PC-3 (cell line): ENCODE results near the gene PLA2G2E. TPM values are rescaled to one million over a fixed set of nuclear protein-coding genes. Genes with fewer than 3 reads are reported as not detected.

ENCODE experiments used
- ATAC-seq: fragments of 200-7000 bp; cut with Tn5 transposase; 2 replicates; pipeline ENCODE4 v1.9.1; 2020; ENCODE audit warnings: mild to moderate bottlenecking, moderate library complexity
- BruUV-seq: library from RNA; stranded (reverse); fragments of 400-500 nt; replicated peaks from 2 replicates; lab custom pipeline; 2021; lab: Mats Ljungman, UMichigan
- CTCF ChIA-PET: fragments of 300-600 bp; sonication (Branson Sonifier 250); formaldehyde crosslinking; loops from one replicate; lab custom pipeline; 2022; ENCODE audit warnings: antibody characterized with exemption; lab: Charles Lee
- POLR2A ChIA-PET: fragments of 300-600 bp; sonication (Branson Sonifier 250); formaldehyde crosslinking; loops from one replicate; lab custom pipeline; 2022; ENCODE audit warnings: antibody characterized with exemption; ENCODE audit not compliant: unreplicated experiment; lab: Charles Lee
- DNase-seq: peaks from one replicate; pipeline ENCODE4 v3.0.0-alpha.2; 2015
- H2AFZ ChIP-seq: fragments of 300-600 bp; sonication (generic); 2 replicates; pipeline ENCODE4 v1.6.0; 2016; ENCODE audit warnings: antibody characterized with exemption, low read length
- H3F3A ChIP-seq: fragments of 300-600 bp; sonication (generic); one replicate; pipeline ENCODE4 v1.6.0; 2017; ENCODE audit warnings: antibody characterized with exemption, low read length, control low read depth, mild to moderate bottlenecking; ENCODE audit not compliant: unreplicated experiment
- H3K27ac ChIP-seq: fragments of 300-600 bp; sonication (generic); 2 replicates; pipeline ENCODE4 v1.5.1; 2016; ENCODE audit warnings: mild to moderate bottlenecking, low read length
- H3K27me3 ChIP-seq: fragments of 300-600 bp; sonication (generic); 2 replicates; pipeline ENCODE4 v1.6.1; 2016; ENCODE audit warnings: low read length, mixed read lengths
- H3K36me3 ChIP-seq: fragments of 300-600 bp; sonication (generic); 2 replicates; pipeline ENCODE4 v1.6.1; 2016; ENCODE audit warnings: low read depth, mixed run types, low read length, mixed read lengths
- H3K4me1 ChIP-seq: fragments of 300-600 bp; sonication (generic); 2 replicates; pipeline ENCODE4 v1.5.1; 2016; ENCODE audit warnings: low read length; ENCODE audit not compliant: insufficient read depth
- H3K4me2 ChIP-seq: fragments of 300-600 bp; sonication (generic); 2 replicates; pipeline ENCODE4 v1.6.0; 2016; ENCODE audit warnings: low read length
- H3K4me3 ChIP-seq: fragments of 300-600 bp; sonication (generic); 2 replicates; pipeline ENCODE4 v1.5.1; 2016; ENCODE audit warnings: mild to moderate bottlenecking, low read length, mixed read lengths
- H3K79me2 ChIP-seq: fragments of 300-600 bp; sonication (generic); 2 replicates; pipeline ENCODE4 v1.6.1; 2017; ENCODE audit warnings: low read length, mixed read lengths
- H3K9ac ChIP-seq: fragments of 300-600 bp; sonication (generic); 2 replicates; pipeline ENCODE4 v1.6.0; 2016; ENCODE audit warnings: mild to moderate bottlenecking, low read length
- H3K9me2 ChIP-seq: fragments of 300-600 bp; sonication (generic); replicated peaks from 2 replicates; pipeline ENCODE4 v1.6.1; 2016; ENCODE audit warnings: mixed run types, low read length, mixed read lengths
- H3K9me3 ChIP-seq: fragments of 300-600 bp; sonication (generic); 2 replicates; pipeline ENCODE4 v1.6.1; 2016; ENCODE audit warnings: low read length, mixed read lengths
- H4K20me1 ChIP-seq: fragments of 300-600 bp; sonication (generic); 2 replicates; pipeline ENCODE4 v1.6.1; 2016; ENCODE audit warnings: low read length, mixed read lengths
- CTCF ChIP-seq: fragments of 300-600 bp; sonication (generic); conservative IDR thresholded peaks from 2 replicates; pipeline ENCODE4 v1.5.1; 2017; ENCODE audit warnings: antibody characterized with exemption, low read depth, mild to moderate bottlenecking, low read length
- EZH2 ChIP-seq: fragments of 300-600 bp; sonication (generic); IDR thresholded peaks from one replicate; pipeline ENCODE4 v1.6.1; 2017; ENCODE audit warnings: antibody characterized with exemption, mild to moderate bottlenecking, low read length; ENCODE audit not compliant: unreplicated experiment
- EZH2phosphoT487 ChIP-seq: fragments of 300-600 bp; sonication (generic); IDR thresholded peaks from 2 replicates; pipeline ENCODE4 v1.6.1; 2018; ENCODE audit warnings: mild to moderate bottlenecking, antibody characterized with exemption, low read length, borderline replicate concordance
- intact Hi-C: fragments of 100-400 bp; cut with micrococcal nuclease; formaldehyde crosslinking; loops from 2 replicates; pipeline ENCODE4 v1.9.0; 2023
- total RNA-seq: library from RNA; depleted of rRNA; stranded (reverse); fragments of >200 nt; gene quantifications from 2 replicates; pipeline ENCODE4 v1.2.3, GENCODE V29; 2014

PLA2G2E gene
- total RNA-seq, 1 experiment from 2014 or later = not detected

GRCh38 chr1:19926296-19927129 lies 3.1 kb upstream of the PLA2G2E start:
- 0 out of 2 replicates have a peak, but pooled peaks cover 3% of the 10 kb centered on the region for H3K9me3 ChIP-seq
- intact Hi-C loops = no loop called here
- CTCF ChIA-PET = interaction anchor here (0.7 kb wide), 1 partner anchor 9 kb away, joined by 3 read pairs; no protein-coding TSS in a partner anchor
- no peaks in the 10 kb centered on the region for H3K36me3 ChIP-seq
- H3K4me3 ChIP-seq = peak overlapping the region; percentile 31; the same call in 1 of the 2 replicates
- H3K9me2 ChIP-seq = no peaks in the 10 kb centered on the region
- peak overlapping the region; percentile 95 for H3K27ac ChIP-seq
- H3K79me2 ChIP-seq = no peaks in the 10 kb centered on the region
- peaks cover 29% of the 10 kb centered on the region for H3K4me1 ChIP-seq
- DNase-seq (peak; percentile 90), ATAC-seq (peak; percentile 38)
- no peaks in the 10 kb centered on the region for H4K20me1 ChIP-seq
- BruUV-seq = no TSS peak
- POLR2A ChIA-PET = no interaction called here
- H3K4me2 ChIP-seq = peak overlapping the region; percentile 58
- peak overlapping the region; percentile 75 for H3K9ac ChIP-seq
- no peaks in the 10 kb centered on the region for H3K27me3 ChIP-seq
- TF ChIP-seq EZH2phosphoT487 = no peak
- 0 out of 2 replicates have a peak overlapping the region, but pooled peaks have one; percentile 49 for H2AFZ ChIP-seq
- H3F3A ChIP-seq = no peaks in the 10 kb centered on the region

GRCh38 chr1:19925342-19926070 lies 2.1 kb upstream of the PLA2G2E start:
- Histone ChIP-seq H3K4me3 (no peak overlapping the region), H3K79me2 (no peaks in the 10 kb centered on the region), H3K27me3 (no peaks in the 10 kb centered on the region), H3K9ac (peak overlapping the region; percentile 75), H3K4me2 (peak overlapping the region; percentile 58), H3K4me1 (peaks cover 29% of the 10 kb centered on the region), H2AFZ (no peak overlapping the region), H3K9me3 (no peaks in the 10 kb centered on the region), H4K20me1 (no peaks in the 10 kb centered on the region), H3F3A (no peaks in the 10 kb centered on the region), H3K9me2 (no peaks in the 10 kb centered on the region), H3K27ac (peak overlapping the region; percentile 95), H3K36me3 (no peaks in the 10 kb centered on the region)
- ChIA-PET CTCF (interaction anchor here (0.5 kb wide), 1 partner anchor 287 kb away, joined by 6 read pairs; no protein-coding TSS in a partner anchor), POLR2A (no interaction called here)
- TF ChIP-seq EZH2phosphoT487 = no peak
- TF ChIP-seq CTCF = no peak
- no peak for TF ChIP-seq EZH2
- peak; percentile 98 for DNase-seq
- ATAC-seq = peak; percentile 87
- intact Hi-C loops = no loop called here
- BruUV-seq = no TSS peak

GRCh38 chr1:19923953-19924346 lies 533 bp upstream of the PLA2G2E start:
- H3K79me2 ChIP-seq = no peaks in the 10 kb centered on the region
- no peak overlapping the region for H3K27ac ChIP-seq
- H3K4me1 ChIP-seq = peaks cover 29% of the 10 kb centered on the region
- no peaks in the 10 kb centered on the region for H3K9me2 ChIP-seq
- DNase-seq (no peak), ATAC-seq (no peak)
- H2AFZ ChIP-seq = no peak overlapping the region
- H3K9ac ChIP-seq = no peak overlapping the region
- ChIA-PET POLR2A (no interaction called here), CTCF (no interaction called here)
- TF ChIP-seq EZH2phosphoT487 = no peak
- no peak for TF ChIP-seq EZH2
- TF ChIP-seq CTCF = no peak
- no peaks in the 10 kb centered on the region for H3K27me3 ChIP-seq
- intact Hi-C loops = no loop called here
- no TSS peak for BruUV-seq
- H3K9me3 ChIP-seq = no peaks in the 10 kb centered on the region
- no peaks in the 10 kb centered on the region for H4K20me1 ChIP-seq
- no peaks in the 10 kb centered on the region for H3F3A ChIP-seq
- no peak overlapping the region for H3K4me3 ChIP-seq
- no peaks in the 10 kb centered on the region for H3K36me3 ChIP-seq
- H3K4me2 ChIP-seq = no peak overlapping the region
